Activated CD4-positive, CD25-positive, alpha-beta regulatory T cell (primary cell): ENCODE measurements around the gene LCE5A.
"Not testable (repeated sequence)": the region's sequence is repeated elsewhere in the genome, so short reads cannot be mapped to it uniquely, and the experiment has no call there.

Experiments
- DNase-seq, 4 experiments: peaks; one replicate each; lab custom pipeline; 2025; lab: John Stamatoyannopoulos, UW

The LCE5A gene, protein sequence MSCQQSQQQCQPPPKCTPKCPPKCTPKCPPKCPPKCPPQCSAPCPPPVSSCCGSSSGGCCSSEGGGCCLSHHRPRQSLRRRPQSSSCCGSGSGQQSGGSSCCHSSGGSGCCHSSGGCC

DNA sequence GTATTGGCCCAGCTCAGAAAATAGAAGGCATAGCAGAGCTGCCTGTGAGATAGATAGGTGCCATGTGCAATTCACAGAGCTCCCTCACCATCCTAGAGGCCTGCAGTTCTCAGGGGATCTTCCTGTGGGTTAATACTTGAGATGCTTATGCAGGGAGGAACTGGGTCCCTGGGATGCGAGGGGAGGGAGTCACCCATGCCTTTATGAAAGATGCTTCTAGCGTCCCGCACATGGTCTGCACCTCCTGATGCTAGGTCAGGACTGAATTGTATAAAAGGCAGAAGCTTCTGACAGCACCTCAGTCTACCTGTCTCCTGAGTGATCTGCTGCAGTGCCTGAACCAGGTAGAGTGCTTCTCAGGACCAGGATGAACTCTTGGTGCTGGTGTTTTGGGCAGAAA is at the start of gene LCE5A:
Gene LCE5A (plus strand): TSS at position 301 of the 400 bp plus-strand sequence. CDS start 732 bp downstream, outside the sequence.
- no peak for DNase-seq

DNA sequence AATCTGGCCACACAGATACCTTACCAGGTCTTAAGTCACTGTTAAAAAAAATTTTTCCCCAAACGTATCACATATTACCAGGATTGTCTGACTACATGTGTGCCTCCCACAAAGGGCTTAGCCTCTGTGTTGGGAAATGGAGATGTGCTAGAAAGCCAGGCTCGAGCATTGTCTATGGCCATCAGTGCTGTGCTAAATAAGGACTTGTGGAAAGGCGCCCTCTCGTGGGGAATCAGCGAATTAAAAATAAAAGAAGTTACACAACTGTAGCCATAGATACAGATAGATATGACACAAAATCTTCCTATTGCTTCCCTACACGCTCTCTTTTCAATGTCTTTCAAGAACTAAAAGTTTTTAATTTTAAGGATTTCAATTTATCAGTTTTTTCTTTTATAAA is 49.1 kb upstream of the LCE5A start:
- peak; percentile 4 to 43 (median 18) for DNase-seq

DNA sequence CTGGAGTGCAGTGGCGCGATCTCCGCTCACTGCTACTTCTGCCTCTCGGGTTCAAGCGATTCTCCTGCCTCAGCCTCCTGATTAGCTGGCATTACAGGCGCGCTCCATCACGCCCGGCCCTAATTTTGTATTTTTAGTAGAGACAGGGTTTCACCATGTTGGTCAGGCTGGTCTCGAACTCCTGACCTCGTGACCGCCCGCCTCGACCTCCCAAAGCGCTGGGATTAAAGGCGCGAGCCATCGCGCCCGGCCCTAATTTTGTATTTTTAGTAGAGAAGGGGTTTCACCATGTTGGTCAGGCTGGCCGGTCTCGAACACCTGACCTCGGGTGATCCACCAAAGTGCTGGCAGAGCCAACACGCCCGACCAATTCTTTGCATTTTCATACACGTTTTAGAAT is 48.0 kb upstream of the LCE5A start:
- no peak for DNase-seq

DNA sequence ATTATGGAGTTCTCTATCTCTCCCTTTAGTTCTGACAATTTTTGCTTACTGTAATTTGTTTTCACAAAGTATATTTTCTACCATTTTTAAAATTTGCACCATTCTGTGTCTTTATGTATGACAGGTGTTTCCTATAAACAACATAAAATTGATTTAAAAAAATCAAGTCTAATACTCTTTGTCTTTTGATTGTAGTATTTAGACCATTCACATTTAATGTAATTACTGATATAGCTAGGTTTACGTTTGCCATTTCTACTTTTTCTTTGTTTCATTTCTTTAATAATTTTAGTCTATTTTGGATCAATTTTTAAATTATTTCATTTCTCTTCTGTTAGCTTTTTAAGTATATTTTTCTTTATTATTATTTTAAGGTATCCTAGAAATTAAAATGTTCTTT is 44.4 kb upstream of the LCE5A start:
- no peak for DNase-seq

DNA sequence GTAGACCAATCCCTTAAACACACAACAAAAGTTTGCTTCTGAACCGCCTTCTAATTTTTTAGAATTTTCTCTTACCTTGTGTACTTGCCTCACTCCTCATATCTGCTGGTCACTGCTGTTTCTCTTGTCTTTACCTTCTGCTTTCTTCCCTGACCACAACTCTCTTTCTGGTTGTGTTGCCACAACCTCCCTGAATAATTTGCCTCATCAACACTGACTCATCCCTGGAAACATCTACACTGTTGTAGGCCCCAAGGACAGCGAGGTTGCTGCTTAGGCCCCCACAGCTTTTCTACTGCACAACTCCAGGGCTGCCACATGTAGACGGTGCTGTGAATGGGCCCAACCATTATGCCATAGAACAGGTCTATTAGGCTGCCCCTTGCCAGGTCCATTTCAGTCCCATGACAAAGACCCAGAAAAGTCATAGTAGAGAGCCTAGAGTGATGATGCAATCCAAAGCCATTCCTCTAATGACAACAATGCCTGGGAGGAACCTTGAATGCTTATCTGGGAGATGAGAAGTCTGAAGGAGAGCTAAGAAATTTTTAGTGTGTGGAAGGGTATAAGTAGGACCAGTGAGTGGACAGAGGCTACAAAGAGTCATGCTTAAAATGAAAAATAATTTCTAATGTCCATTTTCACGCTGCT is 36.6 kb upstream of the LCE5A start:
- DNase-seq: no peak

DNA sequence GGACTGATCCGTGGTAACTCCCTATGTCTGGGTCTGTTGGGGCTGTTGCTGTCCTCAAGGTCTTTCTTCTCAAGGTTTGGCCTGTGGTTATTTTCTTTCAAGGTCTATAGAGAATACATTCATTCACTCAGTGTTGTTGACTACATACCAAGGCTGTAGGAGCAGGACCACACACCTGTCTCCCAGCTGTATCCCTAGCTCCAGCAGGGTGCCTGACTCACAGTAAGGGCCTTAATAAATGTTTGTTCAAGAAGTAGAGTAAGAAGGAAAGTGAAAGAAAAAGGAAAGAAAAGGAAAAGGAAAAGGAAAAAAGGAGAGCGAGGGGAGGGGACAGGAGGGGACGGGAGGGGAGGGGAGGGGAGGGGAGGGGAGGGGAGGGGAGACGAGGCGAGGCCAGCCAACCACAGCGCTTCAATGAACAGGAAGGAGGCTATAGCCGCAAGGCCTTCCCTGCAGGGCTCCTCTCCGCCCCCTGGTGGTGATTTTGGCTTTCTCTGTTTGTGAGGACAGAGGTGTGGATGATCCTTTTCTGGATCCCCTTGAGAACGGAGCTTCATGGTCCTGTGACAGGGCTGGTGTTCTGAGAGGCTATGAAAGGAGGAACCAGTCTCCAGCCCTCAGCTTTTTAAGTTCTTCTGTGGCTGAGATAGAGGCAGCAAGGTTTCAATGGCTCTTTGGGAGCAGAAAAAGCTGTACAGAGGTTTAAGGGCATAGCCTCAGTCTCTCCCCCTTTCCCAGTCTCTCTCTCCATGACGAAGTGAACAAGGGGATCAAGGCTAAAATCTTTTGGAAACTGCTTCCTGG is 30.6 kb upstream of the LCE5A start:
- peak in 3 of 4 experiments; percentile 7 to 45 (median 20) for DNase-seq

DNA sequence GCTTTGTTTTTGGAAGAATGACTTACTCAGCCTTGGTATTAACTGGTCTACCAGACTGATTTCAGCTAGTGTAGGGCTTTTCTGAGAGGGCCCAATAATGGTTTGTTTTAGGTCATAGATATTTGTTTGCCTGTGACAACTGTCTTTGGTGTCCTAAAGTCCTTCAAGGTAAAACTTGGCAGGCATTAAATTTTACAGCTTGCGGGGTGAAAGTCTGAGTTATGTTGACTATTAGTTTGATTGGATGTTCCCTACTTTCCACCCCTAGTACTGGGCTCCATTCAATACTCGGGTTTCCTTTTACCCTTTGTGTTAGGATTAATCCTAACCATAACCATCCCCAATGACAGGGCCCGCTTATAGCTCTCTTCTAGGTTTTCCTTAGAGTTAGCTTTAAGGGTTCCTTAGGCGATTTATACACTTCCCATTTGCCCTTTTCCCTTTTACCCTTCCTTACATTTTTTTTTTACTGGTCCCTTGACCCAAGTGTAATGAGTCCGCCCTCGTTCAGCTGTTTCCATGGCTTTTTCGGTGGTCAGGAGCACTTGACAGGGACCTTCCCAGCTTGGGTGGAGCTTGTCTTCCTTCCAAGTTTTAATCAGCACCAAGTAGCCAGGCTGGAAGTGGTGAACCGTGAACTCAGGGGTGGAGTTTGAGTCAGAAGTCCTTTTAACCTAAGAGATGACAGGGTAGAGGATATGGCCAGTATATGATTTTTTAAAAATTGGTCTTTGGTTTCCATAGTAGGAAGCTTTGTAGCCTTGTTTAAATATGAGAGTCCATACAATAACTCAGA is 28.5 kb upstream of the LCE5A start:
- no peak for DNase-seq

DNA sequence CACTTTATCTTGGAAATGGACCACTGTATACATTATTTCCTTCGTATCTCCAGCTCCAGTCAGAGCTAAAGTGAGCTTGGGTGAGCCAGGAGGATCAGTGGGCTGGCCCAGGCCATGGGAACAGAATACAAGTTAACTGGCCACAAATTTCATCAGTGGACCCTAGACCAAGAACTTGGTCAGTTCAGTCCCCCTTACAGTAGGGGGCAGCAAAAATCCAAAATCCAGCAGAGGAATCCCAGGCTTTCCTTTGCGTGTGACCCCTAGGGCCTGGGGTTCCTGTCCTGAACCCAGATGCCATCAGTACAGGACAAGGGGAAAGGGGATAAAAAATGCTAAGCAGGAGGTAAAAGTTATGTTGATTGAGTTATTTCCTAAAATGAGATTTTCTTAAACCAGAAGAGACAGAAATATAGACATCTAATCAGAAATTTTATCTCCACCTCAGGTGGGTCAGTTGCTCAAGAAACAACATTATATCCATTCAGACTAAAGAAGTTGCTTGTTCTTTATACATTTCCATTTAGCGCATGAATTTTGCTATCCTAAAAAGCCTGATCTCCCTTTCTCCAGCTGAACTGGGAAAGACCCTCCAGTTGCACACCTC is 24.1 kb upstream of the LCE5A start:
- DNase-seq: no peak

DNA sequence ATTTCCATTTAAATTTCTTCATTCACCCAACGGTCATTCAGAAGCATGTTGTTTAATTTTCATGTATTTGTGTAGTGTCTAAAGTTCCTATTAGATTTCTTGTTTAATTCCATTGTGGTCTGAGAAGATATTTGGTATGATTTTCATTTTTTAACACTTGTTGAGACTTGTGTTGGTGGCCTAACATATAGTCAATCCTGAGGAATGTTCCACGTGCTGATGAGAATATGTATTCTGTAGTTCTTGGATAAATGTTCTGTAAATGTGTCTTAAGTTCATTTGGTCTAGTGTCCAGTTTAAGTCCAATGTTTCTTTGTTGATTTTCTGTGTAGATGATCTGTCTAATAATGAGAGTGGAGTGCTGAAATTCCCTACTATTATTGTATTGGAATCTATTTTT is 22.7 kb upstream of the LCE5A start:
- DNase-seq: no peak

DNA sequence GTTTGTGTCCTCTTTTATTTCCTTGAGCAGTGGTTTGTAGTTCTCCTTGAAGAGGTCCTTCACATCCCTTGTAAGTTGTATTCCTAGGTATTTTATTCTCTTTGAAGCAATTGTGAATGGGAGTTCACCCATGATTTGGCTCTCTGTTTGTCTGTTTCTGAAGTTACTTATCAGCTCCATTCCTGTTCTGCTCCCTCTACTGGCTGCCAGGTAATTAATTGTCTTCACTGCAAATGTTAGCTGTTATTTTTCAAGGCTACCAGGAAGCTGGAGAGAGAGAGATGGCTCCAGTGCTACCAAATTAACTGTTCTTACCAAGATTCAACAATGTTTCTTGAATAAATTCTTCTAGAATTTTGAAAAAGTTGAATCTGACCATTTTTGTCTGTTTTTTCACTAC is 19.1 kb upstream of the LCE5A start:
- DNase-seq: not testable (repeated sequence)

DNA sequence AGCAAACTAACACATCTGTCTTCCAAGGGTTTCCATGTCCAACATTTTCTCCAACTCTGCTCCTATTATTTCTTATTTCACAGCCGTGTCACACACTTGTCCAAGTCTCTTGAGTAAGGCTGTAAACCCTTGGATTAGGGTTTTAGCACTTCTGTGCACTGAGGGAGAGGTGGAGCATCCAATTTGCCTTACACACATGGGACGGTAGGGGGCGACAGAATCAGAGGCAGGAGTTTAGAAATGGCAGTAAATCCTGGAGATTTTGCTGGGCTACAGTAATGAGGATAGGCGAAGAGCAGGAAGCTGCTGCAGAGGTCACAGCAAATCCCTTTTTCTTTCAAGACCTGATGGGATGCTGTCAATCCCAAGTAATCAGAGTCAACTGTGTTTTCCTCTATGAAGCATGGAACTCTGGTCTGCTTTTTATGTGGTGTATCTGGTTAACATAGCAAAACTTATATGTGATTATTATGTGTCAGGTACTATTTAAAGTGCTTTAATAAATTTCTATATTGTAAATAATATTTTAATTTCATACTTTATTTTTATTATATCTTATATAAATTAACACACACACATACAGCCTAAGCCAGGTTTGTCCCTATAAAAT is 15.4 kb upstream of the LCE5A start:
- no peak for DNase-seq

DNA sequence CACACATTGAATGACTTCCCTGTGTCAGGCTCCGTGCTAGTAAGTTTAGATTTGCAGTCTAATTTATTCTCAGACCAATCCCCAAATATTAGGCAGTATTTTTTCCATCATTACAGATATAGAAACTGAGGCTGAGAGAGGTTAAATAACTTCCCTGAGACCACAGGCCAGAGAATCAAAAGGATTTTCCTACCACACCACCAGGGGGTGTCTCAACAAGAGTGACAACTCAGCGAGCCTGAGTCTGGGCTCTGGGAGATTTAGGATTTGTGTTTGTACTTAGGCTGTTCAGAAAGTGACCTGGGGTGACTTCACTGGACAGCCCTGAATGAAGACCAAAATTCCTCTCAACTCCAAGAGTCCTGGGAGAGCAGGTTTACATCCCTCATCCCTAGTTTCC is 13.3 kb upstream of the LCE5A start:
- DNase-seq: no peak

DNA sequence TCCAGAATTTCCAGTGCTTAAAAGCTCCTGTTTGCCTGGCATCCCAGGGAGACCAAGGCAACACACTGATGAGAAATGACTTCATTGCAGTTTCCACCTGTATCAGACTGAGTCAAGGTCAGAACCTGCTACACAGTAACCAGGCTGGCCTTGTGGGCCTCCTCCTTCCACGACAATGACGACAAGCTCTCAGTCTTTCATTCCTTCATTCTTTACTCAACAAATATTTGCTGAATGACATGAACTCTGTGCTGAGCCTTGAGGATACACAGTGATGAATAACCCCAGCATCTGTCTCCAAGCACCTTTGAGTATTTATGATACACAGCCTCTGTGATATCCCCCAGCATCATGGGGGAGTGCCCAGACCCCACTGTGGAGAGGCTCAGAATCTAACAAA is 8.9 kb upstream of the LCE5A start:
- no peak for DNase-seq

DNA sequence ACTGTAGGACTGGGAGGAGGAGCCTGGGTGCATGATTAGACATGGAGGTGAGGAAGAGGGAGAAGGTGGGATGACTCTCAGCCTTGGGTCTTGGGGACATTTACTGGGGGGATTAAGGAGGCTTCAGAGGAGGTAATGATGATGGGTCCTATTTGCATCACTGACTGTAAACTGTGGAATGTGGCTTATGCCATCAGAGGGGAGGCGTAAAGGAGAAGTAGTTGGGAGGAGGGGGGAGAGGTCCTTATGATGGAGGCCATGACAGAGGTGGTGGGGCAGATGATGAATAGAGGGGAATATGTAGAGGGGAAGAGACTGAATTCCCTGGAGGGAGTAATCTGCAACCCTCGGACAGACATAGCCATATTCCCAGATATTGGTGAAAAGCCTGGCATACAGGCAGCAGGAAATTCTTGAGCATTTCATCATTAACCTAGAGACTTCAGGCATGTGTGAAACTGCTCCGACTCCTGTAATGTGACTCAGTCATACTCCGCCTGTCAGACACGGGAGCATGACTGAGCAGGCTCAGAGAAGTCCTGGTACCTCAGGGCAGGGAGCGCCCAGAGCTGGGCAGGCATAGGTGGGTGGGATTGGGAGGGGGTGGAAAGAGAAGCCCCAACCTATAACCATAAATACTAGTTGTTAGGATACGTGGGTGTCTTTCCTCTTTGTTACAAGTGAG is 8.0 kb upstream of the LCE5A start:
- DNase-seq: no peak

DNA sequence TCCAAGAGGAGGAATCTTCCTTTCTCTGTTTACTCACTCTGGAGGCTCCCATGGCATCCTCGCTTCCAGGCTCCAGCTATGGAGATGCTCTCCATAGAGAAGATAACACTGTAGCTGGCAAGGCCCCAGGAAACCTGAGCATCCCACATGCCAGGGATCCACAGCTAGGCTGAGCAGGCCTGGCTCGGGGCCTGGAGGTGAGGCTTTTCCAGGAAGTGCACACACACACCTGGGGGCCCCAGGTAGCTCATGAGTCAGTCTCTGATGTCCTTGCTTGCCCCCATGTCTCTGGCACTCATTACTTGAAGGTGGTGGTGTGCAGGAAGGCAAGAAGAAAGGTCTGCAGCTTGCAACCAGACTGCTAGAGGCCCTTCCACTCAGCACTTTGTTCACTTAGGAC is 5.5 kb upstream of the LCE5A start:
- no peak for DNase-seq

DNA sequence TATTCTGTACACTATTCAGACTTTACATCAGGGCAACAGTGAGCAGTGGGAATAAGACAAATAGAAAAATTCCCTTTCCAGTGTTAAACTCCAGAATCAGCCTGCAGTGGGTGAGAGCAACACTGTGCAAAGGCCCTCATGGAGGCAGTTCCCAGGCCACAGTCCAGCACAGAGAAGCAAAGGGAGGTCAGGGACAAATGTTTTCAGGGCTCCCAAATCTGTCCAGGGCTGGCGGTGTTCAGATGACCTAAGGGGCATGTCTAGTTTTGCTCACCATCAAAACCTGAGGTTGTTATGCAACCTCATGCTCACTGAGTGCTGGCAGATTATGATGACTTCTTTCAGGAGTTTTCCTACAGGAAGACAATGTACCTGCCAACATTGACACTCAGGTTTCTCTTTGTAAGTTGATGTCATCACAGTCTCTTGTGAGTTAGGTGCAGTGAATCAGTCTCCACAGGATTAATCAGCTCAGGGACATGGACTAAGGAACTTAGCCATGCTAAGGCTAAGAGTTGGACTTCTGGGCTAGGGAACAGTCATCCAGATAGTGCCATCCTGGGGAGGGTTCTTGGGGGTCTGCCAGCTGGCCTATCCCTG is 3.6 kb upstream of the LCE5A start:
- DNase-seq: no peak

DNA sequence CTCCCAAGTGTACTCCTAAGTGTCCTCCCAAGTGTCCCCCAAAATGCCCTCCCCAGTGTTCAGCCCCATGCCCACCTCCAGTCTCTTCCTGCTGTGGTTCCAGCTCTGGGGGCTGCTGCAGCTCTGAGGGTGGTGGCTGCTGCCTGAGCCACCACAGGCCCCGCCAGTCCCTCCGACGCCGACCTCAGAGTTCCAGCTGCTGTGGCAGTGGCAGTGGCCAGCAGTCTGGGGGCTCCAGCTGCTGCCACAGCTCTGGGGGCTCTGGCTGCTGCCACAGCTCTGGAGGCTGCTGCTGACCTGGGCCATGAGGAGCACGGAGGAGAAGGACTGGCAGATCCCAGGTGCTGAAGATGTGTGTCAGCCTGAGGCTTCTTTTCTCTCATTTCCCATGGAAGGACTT is 993 bp downstream of the LCE5A start:
- DNase-seq: no peak

DNA sequence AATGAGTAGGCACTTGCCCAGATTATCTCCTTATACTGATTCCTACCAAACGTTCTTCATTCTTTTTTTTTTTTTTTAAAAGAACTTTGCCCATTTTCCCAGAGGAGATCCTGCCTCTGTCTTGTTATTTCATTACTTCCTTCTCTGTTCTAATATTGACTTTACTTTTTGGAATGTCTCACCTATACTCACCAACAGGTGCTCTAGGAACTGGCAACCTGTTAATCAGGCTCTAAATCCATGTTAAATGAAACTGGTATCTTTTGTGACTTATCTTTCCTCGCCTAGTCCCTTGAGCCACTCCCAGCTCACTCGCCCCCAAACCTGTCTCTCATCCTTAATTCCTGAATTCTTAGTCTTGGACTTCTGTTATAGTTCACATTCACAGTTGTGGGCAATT is 2.5 kb downstream of the LCE5A start:
- no peak for DNase-seq

DNA sequence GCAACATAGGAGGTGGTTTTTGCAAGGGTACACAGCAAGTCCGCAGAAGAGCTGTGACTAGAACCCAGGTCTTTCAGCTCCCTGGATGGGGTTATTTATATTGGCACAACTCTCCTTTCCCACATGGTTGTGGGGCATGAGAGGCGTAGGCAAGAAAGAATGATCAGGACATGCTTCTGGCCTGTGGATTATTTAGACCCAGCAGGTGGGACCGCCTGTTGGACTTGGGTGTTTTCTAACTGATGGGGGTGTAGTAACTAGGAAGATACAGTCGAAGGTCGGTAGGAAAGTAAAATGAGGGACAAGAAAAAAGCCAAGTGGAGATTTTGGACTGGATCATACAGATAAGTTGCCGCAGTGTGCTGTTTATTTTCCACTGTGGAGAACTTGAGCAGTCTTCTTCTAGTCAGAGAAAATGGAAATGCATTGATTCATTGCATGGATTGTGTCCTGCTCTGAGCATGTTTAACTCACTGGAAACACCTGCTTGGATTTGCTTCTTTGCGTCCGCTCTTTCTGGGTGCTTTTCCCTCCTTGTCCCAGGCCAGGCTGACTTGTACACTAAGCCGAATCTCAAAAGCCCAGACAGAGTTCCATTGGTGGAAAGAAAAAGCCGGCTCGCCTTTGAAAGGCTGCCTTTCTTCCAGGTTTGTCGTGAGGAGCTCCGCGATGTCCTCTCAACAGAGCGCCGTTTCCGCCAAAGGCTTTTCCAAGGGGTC is 4.3 kb downstream of the LCE5A start:
- DNase-seq: no peak

DNA sequence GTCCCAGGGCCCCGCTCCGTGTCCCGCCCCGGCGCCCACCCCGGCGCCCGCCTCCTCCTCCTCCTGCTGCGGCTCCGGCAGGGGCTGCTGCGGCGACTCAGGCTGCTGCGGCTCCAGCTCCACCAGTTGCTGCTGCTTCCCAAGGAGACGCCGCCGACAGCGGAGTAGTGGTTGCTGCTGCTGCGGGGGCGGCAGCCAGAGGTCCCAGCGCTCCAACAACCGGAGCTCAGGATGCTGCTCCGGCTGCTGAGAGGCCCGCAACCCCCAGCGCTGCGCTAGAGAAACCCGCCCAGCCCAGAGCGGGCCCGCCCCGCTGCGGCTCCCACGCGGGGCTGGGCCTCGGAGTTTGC is 4.8 kb downstream of the LCE5A start:
- DNase-seq: no peak
